ENCODE measurements around the gene MYH7. TPM values are rescaled to one million over a fixed set of nuclear protein-coding genes. Genes with fewer than 3 reads are reported as not detected.
A peak's percentile ranks its signal among the peaks of the same experiment; 100 is the strongest.

MYH7 gene
- total RNA-seq, 1 donor from 2014 or later, result 12,717 TPM

DNA sequence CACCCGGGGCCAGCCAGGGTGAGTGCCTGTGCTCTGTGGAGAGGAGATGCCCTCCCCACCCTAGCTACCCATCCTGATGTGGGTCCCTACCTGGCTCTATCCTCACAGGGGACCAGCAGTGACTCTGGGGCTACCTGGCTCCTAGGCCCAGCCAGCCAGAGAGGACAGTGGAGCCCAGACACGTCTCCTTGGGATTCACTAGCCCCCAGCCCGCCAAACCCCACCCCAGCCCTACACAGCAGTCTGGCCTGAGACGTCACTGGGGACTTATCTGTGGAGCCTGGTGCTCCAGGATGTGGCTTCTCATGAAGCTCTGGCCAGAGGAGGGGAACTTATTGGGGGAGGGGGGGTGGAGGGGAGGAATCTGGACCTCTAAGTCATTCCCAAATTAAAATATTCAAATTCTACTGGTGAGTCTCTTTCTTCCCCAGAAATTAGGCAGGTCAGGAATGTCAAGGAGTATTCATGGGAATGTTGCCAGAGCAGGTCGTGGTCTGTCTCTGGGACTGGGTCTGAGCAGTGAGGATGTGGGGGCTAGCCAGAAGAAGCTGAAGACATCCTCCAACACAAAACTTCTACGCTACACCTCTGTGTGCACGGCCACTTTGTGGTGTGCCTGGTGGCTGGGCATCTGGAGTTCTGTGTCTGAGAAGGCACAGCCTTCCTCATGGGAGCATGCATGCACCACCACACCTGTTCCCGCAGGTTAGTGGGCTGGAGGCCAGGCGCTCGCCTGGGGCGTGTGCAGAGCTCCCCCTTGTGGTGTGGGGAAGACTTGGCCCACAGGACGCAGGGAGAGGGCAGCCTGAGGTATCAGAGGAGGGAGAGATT is 55.9 kb downstream of the MYH7 start:
- intact Hi-C loops (cut with micrococcal nuclease), result no loop called here
- peak; percentile 84 for DNase-seq
- peak; percentile 52 for ATAC-seq

GRCh38 chr14:23378612-23379220 is 56.7 kb downstream of the MYH7 start:
- peak; percentile 62 for DNase-seq
- intact Hi-C loops (cut with micrococcal nuclease), result no loop called here

GRCh38 chr14:23377573-23378563 is 57.6 kb downstream of the MYH7 start:
- intact Hi-C loops (cut with micrococcal nuclease), result no loop called here
- no peak for DNase-seq
- ATAC-seq, result no peak

More at GRCh38 chr14:23378612-23379220, 56.7 kb downstream of the MYH7 start:
- ATAC-seq, result peak; percentile 7

GRCh38 chr14:23377198-23377550 is 58.3 kb downstream of the MYH7 start:
- no peak for DNase-seq
- intact Hi-C loops (cut with micrococcal nuclease), result no loop called here
- no peak for ATAC-seq

DNA sequence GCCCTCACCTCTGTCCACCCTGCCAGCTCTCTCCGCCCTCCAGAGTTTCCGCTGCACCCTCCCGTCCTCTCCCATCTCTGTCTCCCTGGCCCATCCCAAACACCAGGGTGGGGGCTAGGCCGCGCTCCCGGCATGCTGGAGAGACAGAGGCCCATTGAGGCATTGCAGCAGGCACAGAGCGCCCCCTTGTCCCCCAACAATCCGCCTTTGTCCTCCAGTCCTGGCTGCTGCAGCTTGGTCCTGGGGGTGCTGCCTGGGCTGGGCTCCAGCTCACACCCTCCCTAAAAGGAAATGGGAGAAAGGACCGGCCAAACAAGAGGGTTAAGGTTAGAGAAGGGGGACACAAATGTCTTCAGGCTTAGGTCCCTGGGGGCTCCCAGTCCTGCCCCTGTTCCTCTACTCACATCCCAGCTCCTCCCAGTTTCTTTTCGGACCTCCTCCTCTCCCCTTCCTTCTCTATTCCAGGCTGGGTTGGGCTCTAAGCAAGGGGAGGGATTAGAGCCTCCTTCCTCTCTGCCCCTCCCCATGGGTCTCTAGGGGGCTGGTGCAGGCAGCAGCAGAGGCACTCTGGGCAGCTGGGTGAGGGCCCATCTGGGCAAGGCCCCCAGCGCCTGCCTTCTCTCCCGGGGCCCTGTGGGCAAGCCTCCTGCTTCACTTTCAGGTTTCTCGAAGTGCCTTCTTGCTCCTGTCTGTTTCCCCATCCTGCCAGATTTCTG is 58.8 kb downstream of the MYH7 start, which contains the start of gene CMTM5:
CMTM5 (plus strand) TSS at position 565 of the 716 bp plus-strand sequence. CDS start 206 bp downstream, outside the sequence.
- peak; percentile 21 for ATAC-seq
- intact Hi-C loops (cut with micrococcal nuclease), result no loop called here
- DNase-seq, result peak; percentile 63

DNA sequence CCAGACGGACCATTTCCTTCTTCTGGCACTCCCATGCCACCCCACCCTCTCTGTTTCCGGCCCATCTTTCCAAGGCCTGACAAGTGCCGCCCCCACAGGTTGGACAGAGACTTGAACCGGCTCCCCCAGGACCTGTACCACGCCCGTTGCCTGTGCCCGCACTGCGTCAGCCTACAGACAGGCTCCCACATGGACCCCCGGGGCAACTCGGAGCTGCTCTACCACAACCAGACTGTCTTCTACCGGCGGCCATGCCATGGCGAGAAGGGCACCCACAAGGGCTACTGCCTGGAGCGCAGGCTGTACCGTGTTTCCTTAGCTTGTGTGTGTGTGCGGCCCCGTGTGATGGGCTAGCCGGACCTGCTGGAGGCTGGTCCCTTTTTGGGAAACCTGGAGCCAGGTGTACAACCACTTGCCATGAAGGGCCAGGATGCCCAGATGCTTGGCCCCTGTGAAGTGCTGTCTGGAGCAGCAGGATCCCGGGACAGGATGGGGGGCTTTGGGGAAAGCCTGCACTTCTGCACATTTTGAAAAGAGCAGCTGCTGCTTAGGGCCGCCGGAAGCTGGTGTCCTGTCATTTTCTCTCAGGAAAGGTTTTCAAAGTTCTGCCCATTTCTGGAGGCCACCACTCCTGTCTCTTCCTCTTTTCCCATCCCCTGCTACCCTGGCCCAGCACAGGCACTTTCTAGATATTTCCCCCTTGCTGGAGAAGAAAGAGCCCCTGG is 59.8 kb downstream of the MYH7 start:
- ATAC-seq (no peak), DNase-seq (no peak)
- intact Hi-C loops (cut with micrococcal nuclease), result no loop called here

DNA sequence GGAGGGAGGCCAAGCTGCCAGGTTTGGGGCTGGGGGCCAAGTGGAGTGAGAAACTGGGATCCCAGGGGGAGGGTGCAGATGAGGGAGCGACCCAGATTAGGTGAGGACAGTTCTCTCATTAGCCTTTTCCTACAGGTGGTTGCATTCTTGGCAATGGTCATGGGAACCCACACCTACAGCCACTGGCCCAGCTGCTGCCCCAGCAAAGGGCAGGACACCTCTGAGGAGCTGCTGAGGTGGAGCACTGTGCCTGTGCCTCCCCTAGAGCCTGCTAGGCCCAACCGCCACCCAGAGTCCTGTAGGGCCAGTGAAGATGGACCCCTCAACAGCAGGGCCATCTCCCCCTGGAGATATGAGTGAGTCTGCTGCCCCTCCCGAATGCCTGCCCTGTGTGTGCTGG is 62.4 kb downstream of the MYH7 start:
- intact Hi-C loops (cut with micrococcal nuclease), result no loop called here
- no peak for DNase-seq

GRCh38 chr14:23372509-23372908 is 63.0 kb downstream of the MYH7 start, which contains the start of gene IL25:
Gene IL25, plus strand, starts transcription at chr14:23372809.
- DNase-seq (no peak), ATAC-seq (no peak)
- intact Hi-C loops (cut with micrococcal nuclease), result no loop called here

More for the DNA sequence above, 62.4 kb downstream of the MYH7 start:
- ATAC-seq, result no peak

DNA sequence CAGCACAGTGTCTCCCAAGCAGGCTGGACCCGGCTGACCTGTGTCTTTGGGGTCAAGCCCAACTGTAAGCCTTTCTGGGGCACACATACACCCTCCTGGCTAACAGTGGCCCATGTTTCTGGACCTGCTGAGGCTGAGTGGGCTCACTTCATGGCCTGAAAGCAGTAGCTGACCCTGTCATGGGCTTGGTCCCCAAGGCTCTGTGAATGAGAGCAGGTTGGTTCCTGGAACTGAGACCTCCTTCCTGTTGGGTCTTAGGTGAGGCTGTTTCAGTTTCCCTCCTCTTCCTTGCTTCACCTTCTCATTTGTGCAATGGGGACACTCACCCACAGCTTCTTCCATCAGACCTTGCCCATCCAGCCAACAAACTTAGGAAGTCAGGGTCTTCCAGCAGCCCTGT is 63.6 kb downstream of the MYH7 start:
- DNase-seq (no peak), ATAC-seq (no peak)
- intact Hi-C loops (cut with micrococcal nuclease), result no loop called here

GRCh38 chr14:23370221-23370620 is 65.2 kb downstream of the MYH7 start:
- DNase-seq (no peak), ATAC-seq (no peak)
- intact Hi-C loops (cut with micrococcal nuclease), result no loop called here

GRCh38 chr14:23366426-23366921 is 69.0 kb downstream of the MYH7 start:
- ATAC-seq, result peak; percentile 70
- intact Hi-C loops (cut with micrococcal nuclease), result no loop called here
- DNase-seq, result peak; percentile 83

DNA sequence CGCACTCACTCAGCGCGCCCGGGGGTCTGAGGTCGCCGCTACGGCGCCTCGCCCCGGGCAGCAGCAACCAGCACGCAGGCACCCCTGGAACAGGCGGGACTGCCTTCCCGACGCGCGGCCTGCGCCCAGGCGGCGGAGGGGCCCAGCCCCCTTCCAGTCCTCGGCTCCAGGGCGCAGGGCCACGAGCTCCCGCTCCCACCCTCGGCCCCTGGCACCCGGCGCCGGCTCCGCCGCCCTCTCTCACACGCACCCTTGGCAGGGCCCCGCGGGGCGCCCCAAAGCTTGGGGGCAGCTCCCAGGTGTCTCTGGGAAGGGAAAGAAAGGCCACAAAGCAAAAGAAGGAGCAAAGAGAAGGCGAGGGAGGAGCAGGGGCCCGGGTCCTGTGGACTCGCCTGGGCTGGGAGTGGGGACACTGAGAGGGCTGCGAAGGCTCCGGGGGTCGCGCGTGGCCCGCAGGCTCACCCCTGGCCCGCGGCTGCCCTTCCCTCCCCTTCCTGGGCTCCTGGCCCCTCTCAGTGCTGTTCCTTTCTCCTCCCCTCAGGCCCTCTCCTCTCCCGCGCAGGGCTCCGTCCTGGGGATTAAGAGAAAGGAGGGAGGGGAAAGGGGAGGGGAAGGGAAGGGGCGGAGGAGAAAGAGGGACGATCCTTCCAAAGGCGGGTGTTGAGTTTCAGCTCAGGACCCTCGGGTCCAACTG is 69.6 kb downstream of the MYH7 start:
- intact Hi-C loops (cut with micrococcal nuclease), result no loop called here
- ATAC-seq (peak; percentile 83), DNase-seq (peak; percentile 67)

DNA sequence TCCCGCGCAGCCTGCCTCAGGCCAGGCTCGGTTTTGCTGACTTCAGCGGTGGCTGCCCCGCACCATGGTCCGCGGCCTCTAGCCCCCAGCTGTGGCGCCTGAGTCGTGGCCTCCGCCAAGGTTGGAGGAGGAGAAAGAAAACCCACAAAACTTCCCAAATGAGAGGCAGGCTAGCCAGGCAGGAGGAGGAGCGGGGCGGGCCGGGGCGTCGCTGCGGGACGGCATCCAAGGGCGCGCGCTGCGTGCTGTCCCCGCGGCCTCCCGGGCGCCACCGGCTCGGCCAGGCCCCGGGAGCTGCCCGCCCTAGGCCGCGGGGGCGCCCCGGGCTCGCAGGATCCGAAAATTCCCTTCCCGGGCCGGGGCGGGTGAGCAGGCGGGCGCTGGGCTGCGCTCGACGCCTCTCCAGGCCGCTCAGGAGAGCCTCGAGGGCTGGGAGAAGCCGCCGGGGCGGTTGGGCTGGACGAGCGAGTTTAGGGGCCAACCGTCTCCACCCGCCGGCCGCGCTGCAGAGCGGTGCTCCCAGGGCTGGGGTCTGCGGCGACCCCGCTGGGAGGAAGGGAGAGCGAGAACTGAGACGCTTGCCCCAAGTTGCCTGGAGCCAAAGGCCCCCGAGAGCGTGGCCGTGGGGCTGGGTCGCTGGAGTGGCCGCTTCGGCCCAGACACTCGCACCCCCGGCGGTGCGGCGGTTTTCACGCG is 70.3 kb downstream of the MYH7 start, which contains the start of gene EFS:
EFS (minus strand) TSS at position 137 of the 696 bp plus-strand sequence. CDS start 147 bp downstream, outside the sequence.
- ATAC-seq (peak; percentile 75), DNase-seq (peak; percentile 76)
- intact Hi-C loops (cut with micrococcal nuclease), result no loop called here

DNA sequence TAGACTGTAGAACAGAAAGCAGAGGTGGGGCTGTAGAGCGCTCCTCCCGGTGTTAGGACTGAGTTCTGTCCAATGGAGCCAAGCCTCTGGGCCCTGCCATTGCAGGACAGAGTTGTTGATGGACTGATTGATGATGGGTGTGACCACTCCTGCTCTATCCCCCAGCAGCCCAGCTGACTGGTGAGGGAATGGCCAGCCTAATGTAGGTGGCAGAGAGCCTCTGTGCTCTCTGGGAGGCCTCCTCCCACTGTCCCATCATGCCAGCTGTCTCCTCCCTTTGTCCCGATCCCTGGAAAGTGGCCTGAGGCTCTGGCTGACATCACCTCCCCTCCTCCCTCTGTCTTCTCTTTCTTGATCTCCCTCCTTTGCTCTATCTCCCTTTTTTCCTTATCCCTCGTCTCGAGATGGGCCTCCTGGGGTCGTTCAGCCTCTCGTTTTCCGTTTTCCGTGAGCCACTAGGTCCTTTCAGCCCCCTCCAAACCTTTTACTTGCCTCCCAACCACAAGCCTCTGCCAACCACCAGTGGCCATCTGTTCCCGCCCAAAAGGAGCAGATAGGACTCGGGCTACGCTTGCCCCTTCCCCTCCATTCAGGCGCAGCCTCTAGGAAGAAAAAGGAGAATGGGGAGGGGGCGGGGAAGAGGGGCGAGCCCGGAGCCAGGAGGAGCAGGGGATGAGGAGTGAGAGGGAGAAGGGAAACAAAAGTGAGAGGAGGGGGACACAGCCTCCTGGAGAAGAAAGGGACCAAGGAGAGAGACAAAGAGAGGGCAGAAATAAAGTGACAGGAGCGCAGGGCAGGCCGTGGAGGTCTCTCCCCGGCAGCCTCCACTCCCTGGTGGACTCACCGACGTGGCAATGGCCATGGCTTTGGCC is 71.1 kb downstream of the MYH7 start:
- intact Hi-C loops (cut with micrococcal nuclease), result no loop called here
- peak; percentile 50 for DNase-seq
- ATAC-seq, result peak; percentile 38
